Prostate gland (tissue), 2 donors: Measurements from ENCODE around the gene NDFIP2.

Experiments
- POLR2A ChIP-seq: fragments of 450-650 bp; IDR thresholded peaks from one replicate; pipeline ENCODE4 v1.6.1; 2016; ENCODE audit warnings: antibody characterized with exemption, mild to moderate bottlenecking
- TF ChIP-seq, protein P1 (sequence below), 4 experiments: fragments of 200-600 bp in 2 of 4; fragments of 450-650 bp in 2 of 4; sonication (generic) in 2 of 4; IDR thresholded peaks; 1 replicate in 3 of 4; 2 replicates in 1 of 4; pipeline ENCODE4 v1.5.1; 2016 to 2019; ENCODE audit warnings: antibody characterized with exemption in 4 of 4, mild to moderate bottlenecking in 2 of 4, moderate library complexity in 2 of 4

DNA sequence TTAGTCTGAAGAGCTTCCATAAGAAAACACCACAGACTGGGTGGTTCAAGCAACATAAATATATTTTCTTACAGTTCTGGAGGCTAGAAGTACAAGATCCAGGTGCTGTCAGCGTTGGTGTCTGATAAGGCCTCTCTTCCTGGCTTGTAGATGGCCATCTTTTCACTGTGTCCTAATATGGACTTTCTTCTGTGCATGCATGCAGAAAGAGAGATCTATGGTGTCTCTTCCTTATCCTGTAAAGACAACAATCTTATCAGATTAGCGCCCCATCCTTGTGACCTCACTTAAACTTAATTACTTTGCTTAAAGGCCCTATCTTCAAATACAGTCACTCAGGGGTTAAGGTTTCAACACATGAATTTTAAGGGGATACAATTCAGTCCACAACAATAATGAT is 14.1 kb upstream of the NDFIP2 start:
- TF ChIP-seq POLR2A: no peak
- TF ChIP-seq, protein P1, sequence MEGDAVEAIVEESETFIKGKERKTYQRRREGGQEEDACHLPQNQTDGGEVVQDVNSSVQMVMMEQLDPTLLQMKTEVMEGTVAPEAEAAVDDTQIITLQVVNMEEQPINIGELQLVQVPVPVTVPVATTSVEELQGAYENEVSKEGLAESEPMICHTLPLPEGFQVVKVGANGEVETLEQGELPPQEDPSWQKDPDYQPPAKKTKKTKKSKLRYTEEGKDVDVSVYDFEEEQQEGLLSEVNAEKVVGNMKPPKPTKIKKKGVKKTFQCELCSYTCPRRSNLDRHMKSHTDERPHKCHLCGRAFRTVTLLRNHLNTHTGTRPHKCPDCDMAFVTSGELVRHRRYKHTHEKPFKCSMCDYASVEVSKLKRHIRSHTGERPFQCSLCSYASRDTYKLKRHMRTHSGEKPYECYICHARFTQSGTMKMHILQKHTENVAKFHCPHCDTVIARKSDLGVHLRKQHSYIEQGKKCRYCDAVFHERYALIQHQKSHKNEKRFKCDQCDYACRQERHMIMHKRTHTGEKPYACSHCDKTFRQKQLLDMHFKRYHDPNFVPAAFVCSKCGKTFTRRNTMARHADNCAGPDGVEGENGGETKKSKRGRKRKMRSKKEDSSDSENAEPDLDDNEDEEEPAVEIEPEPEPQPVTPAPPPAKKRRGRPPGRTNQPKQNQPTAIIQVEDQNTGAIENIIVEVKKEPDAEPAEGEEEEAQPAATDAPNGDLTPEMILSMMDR (IDR thresholded peaks at IDR 0.05): no peak
